Measurements from ENCODE around the gene UBXN7. TPM values are rescaled to one million over a fixed set of nuclear protein-coding genes. Genes with fewer than 3 reads are reported as not detected.

Gene UBXN7, protein sequence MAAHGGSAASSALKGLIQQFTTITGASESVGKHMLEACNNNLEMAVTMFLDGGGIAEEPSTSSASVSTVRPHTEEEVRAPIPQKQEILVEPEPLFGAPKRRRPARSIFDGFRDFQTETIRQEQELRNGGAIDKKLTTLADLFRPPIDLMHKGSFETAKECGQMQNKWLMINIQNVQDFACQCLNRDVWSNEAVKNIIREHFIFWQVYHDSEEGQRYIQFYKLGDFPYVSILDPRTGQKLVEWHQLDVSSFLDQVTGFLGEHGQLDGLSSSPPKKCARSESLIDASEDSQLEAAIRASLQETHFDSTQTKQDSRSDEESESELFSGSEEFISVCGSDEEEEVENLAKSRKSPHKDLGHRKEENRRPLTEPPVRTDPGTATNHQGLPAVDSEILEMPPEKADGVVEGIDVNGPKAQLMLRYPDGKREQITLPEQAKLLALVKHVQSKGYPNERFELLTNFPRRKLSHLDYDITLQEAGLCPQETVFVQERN
- total RNA-seq (2014; rRNA removed), result 10.2 and 10.5 TPM in 2 replicates
- Bru-seq, nascent RNA, result percentile 82 among the genes with signal in this experiment
- BruChase-seq, experiment 1, labeled RNA remaining after a 6-hour chase, result percentile 86 among the genes with signal in this experiment
- BruChase-seq, experiment 2, labeled RNA remaining after a 2-hour chase, result percentile 83 among the genes with signal in this experiment
- long read RNA-seq, full-length matches to known transcripts, result 14 of 30 reads
- long read RNA-seq, partial matches to known transcripts, result 6 of 30 reads
- long read RNA-seq, other reads (novel, unspliced or antisense), result 10 of 30 reads

GRCh38 chr3:196432137-196432879 is at the start of gene UBXN7:
Gene UBXN7 (minus strand): TSS chr3:196432427. CDS start chr3:196432399, 28 bp downstream.
- POLR2A ChIA-PET (ENCODE audit: unreplicated experiment), result interaction anchor here (0.6 kb wide), 2 partner anchors 169 to 304 kb away, joined by 3 to 4 read pairs; no protein-coding TSS in a partner anchor
- Histone ChIP-seq H2AFZ (ENCODE audit: low read length) (peak within 1 kb of the TSS; percentile 96), H3K36me3 (ENCODE audit: low read depth, low read length) (peaks cover 2% of the 10 kb centered on the region; the same call in 1 of the 2 replicates), H3K79me2 (ENCODE audit: low read length) (peaks cover 50% of the 10 kb centered on the region), H3K9ac (ENCODE audit: low read length) (peak within 1 kb of the TSS; percentile 92), H3K27ac (ENCODE audit: low read length) (peak within 1 kb of the TSS; percentile 7), H3K4me2 (ENCODE audit: low read length) (peak within 1 kb of the TSS; percentile 97), H4K20me1 (ENCODE audit: low read length) (peaks cover 7% of the 10 kb centered on the region), H3K27me3 (ENCODE audit: low read length) (no peaks in the 10 kb centered on the region), H3K4me1 (ENCODE audit: insufficient read depth, low read length) (peaks cover 11% of the 10 kb centered on the region; the same call in 1 of the 2 replicates), H3K4me3 (ENCODE audit: low read length) (peak within 1 kb of the TSS; percentile 94), H3K9me2 (replicated peaks; ENCODE audit: low read length) (no peaks in the 10 kb centered on the region), H3F3A (ENCODE audit: low read length, unreplicated experiment) (no peaks in the 10 kb centered on the region), H3K9me3 (ENCODE audit: low read length) (no peaks in the 10 kb centered on the region)
- no TSS peak for BruUV-seq (replicated peaks)
- DNase-seq (peak; percentile 94), ATAC-seq (peak; percentile 93)
- TF ChIP-seq, protein P1, sequence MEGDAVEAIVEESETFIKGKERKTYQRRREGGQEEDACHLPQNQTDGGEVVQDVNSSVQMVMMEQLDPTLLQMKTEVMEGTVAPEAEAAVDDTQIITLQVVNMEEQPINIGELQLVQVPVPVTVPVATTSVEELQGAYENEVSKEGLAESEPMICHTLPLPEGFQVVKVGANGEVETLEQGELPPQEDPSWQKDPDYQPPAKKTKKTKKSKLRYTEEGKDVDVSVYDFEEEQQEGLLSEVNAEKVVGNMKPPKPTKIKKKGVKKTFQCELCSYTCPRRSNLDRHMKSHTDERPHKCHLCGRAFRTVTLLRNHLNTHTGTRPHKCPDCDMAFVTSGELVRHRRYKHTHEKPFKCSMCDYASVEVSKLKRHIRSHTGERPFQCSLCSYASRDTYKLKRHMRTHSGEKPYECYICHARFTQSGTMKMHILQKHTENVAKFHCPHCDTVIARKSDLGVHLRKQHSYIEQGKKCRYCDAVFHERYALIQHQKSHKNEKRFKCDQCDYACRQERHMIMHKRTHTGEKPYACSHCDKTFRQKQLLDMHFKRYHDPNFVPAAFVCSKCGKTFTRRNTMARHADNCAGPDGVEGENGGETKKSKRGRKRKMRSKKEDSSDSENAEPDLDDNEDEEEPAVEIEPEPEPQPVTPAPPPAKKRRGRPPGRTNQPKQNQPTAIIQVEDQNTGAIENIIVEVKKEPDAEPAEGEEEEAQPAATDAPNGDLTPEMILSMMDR (conservative IDR thresholded peaks at IDR 0.05; ENCODE audit: low read depth, low read length), result no peak
- TF ChIP-seq EZH2 (IDR thresholded peaks at IDR 0.05; ENCODE audit: low read length, unreplicated experiment) (no peak), EZH2phosphoT487 (IDR thresholded peaks at IDR 0.05; ENCODE audit: borderline replicate concordance, low read length) (no peak)
- CTCF ChIA-PET, result interaction anchor here (0.6 kb wide), 1 partner anchor 25 kb away, joined by 3 read pairs; no protein-coding TSS in a partner anchor
- intact Hi-C loops (cut with micrococcal nuclease), result loop anchor here (2.0 to 10.0 kb wide), 3 partner anchors 70 to 178 kb away; partner anchors contain the start of genes RNF168 and TM4SF19

- Histone ChIP-seq H3K79me2 (ENCODE audit: low read length) (no peaks in the 10 kb centered on the region), H2AFZ (ENCODE audit: low read length) (no peak overlapping the region), H3K4me1 (ENCODE audit: insufficient read depth, low read length) (no peaks in the 10 kb centered on the region), H3K36me3 (ENCODE audit: low read depth, low read length) (peaks cover 41% of the 10 kb centered on the region; the same call in 1 of the 2 replicates), H3F3A (ENCODE audit: low read length, unreplicated experiment) (no peaks in the 10 kb centered on the region), H3K27ac (ENCODE audit: low read length) (no peak overlapping the region), H3K4me3 (ENCODE audit: low read length) (no peak overlapping the region), H3K9ac (ENCODE audit: low read length) (no peak overlapping the region), H3K9me3 (ENCODE audit: low read length) (no peaks in the 10 kb centered on the region), H3K27me3 (ENCODE audit: low read length) (no peaks in the 10 kb centered on the region), H4K20me1 (ENCODE audit: low read length) (no peaks in the 10 kb centered on the region), H3K4me2 (ENCODE audit: low read length) (no peak overlapping the region), H3K9me2 (replicated peaks; ENCODE audit: low read length) (no peaks in the 10 kb centered on the region)
- DNase-seq (no peak), ATAC-seq (no peak)
- intact Hi-C loops (cut with micrococcal nuclease), result no loop called here
- CTCF ChIA-PET, result interaction anchor here (0.6 kb wide), 1 partner anchor 113 kb away, joined by 6 read pairs; no protein-coding TSS in a partner anchor
- no TSS peak for BruUV-seq (replicated peaks)
- TF ChIP-seq, protein P1 (conservative IDR thresholded peaks at IDR 0.05; ENCODE audit: low read depth, low read length), result no peak
- TF ChIP-seq EZH2 (IDR thresholded peaks at IDR 0.05; ENCODE audit: low read length, unreplicated experiment) (no peak), EZH2phosphoT487 (IDR thresholded peaks at IDR 0.05; ENCODE audit: borderline replicate concordance, low read length) (no peak)
- POLR2A ChIA-PET (ENCODE audit: unreplicated experiment), result no interaction called here
Measured at GRCh38 chr3:196477678-196478077, 45.5 kb upstream of the UBXN7 start.

Measured in PC-3 (cell line).